GM12875 (cell line): ENCODE results near the gene PRKCA.

Experiments
- H3K4me3 ChIP-seq: one replicate; pipeline ENCODE4 v1.5.1; 2011; ENCODE audit warnings: low read depth, low read length, control low read depth
- TF ChIP-seq, protein P1 (sequence below): IDR thresholded peaks from 2 replicates; pipeline ENCODE4 v1.5.1; 2011; ENCODE audit warnings: low read depth, mild to moderate bottlenecking, control low read depth, inconsistent platforms, low read length, moderate library complexity, borderline replicate concordance; ENCODE audit not compliant: insufficient read depth

The PRKCA gene

DNA sequence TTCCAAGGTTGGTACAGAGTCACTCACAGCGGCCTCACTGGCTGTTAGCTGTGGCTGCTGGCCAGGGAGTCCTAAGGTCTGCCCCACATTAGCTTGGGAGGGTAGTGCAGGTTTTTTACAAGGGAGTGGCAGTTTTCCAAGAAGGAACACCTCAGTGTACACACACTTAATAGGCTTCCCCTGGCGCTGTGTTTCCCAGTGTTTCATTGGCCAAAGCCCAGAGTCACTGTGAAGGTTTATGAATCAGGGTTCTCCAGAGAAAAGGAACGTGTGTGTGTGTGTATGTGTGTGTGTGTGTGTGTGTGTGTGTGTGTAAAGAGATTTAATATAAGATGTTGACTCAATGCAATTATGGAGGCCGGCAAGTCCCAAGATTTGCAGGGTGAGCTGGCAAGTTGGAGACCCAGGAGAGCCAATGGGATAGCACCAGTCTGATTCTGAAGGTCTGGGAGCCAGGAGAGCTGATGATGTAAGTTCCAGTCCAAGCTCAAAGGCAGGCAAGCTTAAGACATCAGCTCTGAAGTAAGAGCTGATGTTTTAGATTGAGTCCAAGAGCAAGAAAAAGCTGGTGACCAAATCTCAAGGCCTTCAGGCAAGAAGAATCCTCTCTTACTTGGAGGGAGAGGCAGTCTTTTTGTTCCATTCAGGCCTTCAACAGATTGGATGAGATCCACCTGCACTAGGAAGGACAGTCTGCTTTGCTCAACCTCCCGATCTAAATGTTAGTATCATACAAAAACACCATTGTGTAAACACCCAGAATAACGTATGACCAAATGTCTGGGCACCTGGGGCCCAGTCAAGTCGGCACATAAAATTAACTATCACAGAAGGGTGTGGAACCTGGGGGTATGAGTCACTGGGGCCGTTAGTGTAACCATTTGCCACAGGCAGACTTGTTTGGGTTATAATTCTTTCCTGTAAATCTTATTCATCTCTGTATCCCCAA lies 206.8 kb downstream of the PRKCA start:
- TF ChIP-seq, protein P1, sequence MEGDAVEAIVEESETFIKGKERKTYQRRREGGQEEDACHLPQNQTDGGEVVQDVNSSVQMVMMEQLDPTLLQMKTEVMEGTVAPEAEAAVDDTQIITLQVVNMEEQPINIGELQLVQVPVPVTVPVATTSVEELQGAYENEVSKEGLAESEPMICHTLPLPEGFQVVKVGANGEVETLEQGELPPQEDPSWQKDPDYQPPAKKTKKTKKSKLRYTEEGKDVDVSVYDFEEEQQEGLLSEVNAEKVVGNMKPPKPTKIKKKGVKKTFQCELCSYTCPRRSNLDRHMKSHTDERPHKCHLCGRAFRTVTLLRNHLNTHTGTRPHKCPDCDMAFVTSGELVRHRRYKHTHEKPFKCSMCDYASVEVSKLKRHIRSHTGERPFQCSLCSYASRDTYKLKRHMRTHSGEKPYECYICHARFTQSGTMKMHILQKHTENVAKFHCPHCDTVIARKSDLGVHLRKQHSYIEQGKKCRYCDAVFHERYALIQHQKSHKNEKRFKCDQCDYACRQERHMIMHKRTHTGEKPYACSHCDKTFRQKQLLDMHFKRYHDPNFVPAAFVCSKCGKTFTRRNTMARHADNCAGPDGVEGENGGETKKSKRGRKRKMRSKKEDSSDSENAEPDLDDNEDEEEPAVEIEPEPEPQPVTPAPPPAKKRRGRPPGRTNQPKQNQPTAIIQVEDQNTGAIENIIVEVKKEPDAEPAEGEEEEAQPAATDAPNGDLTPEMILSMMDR: no peak
- no peak overlapping the region for H3K4me3 ChIP-seq

DNA sequence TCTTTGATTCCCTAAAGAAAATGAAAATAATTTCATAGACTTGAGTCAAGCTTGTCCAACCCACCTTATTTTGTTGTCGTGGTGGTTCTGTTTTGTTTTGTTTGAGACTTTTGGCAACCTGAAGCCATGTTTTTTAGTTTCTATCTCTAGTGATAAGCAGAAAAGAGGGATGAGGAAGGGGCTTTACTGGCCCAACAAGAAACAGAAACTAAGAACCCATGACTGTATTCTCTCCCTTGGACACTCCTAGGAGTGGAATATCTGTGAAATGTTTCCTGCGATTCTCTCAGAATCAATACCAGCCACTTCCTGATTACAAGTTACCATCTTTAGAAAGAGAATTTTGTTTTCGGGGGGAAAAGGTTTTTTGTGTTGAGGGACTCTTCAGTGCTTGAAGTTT lies 207.5 kb downstream of the PRKCA start:
- TF ChIP-seq, protein P1: no peak
- H3K4me3 ChIP-seq: no peak overlapping the region

DNA sequence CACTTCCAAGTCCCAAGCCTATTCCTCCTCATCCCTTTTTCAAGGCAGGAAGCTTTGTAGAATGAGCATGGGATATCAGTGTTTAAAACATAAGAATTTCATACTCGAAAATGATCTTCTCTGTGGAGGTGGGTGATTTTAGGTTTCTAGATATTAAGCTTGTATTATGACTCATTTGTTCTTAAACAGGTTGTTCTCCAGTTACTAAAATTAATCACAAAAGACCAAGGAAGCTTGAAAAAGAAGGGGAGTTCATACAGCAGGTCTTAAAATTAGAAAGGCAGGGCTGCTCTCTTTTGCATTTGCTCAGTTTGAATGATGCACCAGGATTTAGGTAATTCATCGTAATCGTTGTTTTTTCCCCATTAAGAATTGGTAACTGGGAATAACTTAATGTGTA lies 208.7 kb downstream of the PRKCA start:
- TF ChIP-seq, protein P1: no peak
- no peak overlapping the region for H3K4me3 ChIP-seq

DNA sequence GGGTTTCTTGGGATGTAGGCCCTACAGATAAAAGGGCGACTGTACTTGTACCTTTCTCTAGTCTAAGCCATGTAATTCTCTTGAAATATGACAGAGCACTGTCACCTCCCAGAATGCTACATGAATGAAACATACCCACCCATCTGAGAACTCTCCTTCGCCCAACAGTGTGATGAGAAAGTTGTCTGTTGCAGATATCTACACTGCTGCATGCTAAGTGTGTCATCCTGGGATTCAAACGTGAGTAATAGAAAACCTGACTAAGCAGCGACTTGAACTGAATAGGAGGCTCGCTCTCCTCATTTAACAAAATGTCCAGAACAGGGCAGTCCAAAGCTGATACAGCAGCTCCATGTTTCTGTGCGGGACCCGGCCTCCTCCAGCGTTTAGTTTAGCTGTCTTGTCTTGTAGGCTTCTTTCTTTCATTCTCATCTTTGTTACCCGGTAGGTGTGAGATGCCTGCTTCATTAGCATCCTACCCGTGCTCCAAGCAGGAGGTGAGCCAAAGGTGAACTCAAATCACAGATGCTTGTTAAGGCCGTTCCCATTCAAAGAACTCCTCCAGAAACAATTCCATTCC lies 211.9 kb downstream of the PRKCA start:
- no peak overlapping the region for H3K4me3 ChIP-seq
- TF ChIP-seq, protein P1: no peak

- H3K4me3 ChIP-seq: no peak overlapping the region
Measured at GRCh38 chr17:66515974-66516373, 213.6 kb downstream of the PRKCA start.

DNA sequence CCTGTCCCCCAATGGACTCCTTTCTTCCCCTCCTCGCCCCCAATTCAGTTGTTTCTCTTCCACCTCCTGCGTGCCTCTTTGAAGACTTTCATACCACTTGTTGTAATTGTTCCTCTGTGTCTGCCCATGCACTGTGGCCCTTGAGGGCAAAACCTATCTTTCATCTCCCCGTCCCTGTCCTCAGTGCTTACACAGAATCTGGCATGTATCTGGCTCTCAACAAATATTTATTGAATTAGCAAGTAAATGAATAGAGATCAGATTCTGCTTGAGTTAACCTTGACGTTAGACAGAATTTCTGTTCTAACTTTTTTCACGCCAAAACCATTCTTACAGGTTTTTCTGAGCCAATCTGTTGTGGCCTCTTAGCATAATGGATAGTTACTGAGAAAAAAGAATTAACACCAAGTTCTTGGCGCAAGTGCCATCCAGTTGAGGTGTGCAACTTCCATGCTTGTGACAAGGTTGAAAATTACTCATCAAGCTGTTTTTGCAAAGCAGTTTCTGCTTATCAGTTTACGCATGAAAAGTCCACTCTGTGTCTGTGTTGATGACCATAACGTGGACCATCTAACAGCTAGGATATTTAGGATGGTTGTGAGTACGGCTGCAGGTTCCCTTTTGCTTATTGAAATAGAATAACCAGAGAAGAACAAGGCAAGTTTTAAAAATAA lies 215.1 kb downstream of the PRKCA start:
- TF ChIP-seq, protein P1: no peak
- no peak overlapping the region for H3K4me3 ChIP-seq

More at GRCh38 chr17:66515974-66516373, 213.6 kb downstream of the PRKCA start:
- TF ChIP-seq, protein P1: no peak
